Tibial nerve (tissue), 4 donors: ENCODE measurements around the gene PPP1R3G.

Experiments used
- EP300 ChIP-seq, 2 donors: sonication (generic); formaldehyde crosslinking; IDR thresholded peaks; one replicate each; pipeline ENCODE4 v1.6.1; 2017; ENCODE audit warnings: antibody characterized with exemption in 2 of 2, mild to moderate bottlenecking in 1 of 2
- POLR2A ChIP-seq, 2 donors: fragments of 450-650 bp; IDR thresholded peaks; one replicate each; pipeline ENCODE4 v1.6.1; 2017; ENCODE audit warnings: antibody characterized with exemption in 2 of 2, mild to moderate bottlenecking in 2 of 2, moderate library complexity in 2 of 2
- TF ChIP-seq, protein P1 (sequence below), 5 experiments: fragments of 200-600 bp in 3 of 5; fragments of 450-650 bp in 2 of 5; sonication (generic) in 3 of 5; IDR thresholded peaks; one replicate each; pipeline ENCODE4 v1.5.1; 2016 to 2019; ENCODE audit warnings: antibody characterized with exemption in 5 of 5, mild to moderate bottlenecking in 3 of 5, moderate library complexity in 2 of 5

DNA sequence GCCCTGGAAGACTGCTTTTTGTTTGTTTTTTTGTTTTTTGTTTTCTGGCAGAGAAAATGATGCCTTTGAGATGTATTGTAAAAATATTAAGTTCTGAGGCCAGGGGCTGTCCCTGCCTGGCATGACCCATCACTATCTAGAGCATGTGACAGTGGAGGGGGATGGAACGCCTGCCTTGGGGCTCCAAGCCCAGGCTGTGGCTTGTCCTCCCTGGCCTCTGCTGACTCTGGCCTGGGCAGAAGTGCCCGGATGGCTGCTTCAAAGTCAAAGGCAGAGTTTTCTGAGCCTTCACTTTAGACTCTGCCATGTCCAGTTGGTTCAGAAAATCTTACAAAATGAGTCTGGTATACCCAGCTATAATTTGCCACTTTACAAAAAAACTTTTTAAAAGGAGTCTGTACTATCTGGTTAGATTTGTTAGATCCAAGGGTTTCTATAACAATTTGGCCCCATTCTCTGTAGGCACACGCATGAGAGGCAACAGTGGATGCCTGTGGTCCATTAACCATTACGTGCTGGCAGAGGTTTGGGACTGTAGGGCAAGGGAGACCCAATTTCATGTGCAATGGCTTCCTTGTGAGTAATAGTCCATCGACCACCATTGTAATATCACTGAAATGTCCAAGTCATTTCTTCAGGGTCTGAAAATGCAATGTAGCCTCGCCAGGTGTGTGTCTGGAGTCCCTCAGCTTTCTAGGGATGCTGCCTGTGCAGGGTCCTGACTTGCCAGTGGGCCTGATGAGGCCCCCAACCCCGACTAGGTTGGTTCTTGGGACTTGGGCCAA lies 8.3 kb downstream of the PPP1R3G start:
- TF ChIP-seq, protein P1, sequence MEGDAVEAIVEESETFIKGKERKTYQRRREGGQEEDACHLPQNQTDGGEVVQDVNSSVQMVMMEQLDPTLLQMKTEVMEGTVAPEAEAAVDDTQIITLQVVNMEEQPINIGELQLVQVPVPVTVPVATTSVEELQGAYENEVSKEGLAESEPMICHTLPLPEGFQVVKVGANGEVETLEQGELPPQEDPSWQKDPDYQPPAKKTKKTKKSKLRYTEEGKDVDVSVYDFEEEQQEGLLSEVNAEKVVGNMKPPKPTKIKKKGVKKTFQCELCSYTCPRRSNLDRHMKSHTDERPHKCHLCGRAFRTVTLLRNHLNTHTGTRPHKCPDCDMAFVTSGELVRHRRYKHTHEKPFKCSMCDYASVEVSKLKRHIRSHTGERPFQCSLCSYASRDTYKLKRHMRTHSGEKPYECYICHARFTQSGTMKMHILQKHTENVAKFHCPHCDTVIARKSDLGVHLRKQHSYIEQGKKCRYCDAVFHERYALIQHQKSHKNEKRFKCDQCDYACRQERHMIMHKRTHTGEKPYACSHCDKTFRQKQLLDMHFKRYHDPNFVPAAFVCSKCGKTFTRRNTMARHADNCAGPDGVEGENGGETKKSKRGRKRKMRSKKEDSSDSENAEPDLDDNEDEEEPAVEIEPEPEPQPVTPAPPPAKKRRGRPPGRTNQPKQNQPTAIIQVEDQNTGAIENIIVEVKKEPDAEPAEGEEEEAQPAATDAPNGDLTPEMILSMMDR (IDR thresholded peaks at IDR 0.05) = no peak
- TF ChIP-seq POLR2A (IDR thresholded peaks at IDR 0.05) = no peak
- TF ChIP-seq EP300 (IDR thresholded peaks at IDR 0.05) = no peak
